Body of pancreas (tissue), 4 donors: ENCODE data around the gene VPS39.

Experiments
- CTCF ChIP-seq, 7 experiments: fragments of 450-650 bp in 4 of 7; fragments of 200-600 bp in 3 of 7; sonication (generic) in 3 of 7; IDR thresholded peaks; one replicate each; pipeline ENCODE4 v1.5.1; 2016 to 2019; ENCODE audit warnings: antibody characterized with exemption in 7 of 7
- POLR2A ChIP-seq, 3 donors: fragments of 450-650 bp; IDR thresholded peaks; one replicate each; pipeline ENCODE4 v1.6.1; 2016; ENCODE audit warnings: antibody characterized with exemption in 3 of 3, mild to moderate bottlenecking in 2 of 3

- TF ChIP-seq CTCF (IDR thresholded peaks at IDR 0.05) = no peak
- TF ChIP-seq POLR2A (IDR thresholded peaks at IDR 0.05) = no peak
These were observed 53.1 kb downstream of the VPS39 start for GRCh38 chr15:42154956-42155355.
